GM20431 (cell line): ENCODE results near the gene MPPE1.

Experiments used
- in situ Hi-C: fragments of 300-500 bp; cut with MseI, MboI; formaldehyde crosslinking; loops from one replicate; pipeline ENCODE4 v1.15.0; 2020; ENCODE audit warnings: low sequenced_read_pairs; ENCODE audit not compliant: unreplicated experiment

MPPE1 gene

DNA sequence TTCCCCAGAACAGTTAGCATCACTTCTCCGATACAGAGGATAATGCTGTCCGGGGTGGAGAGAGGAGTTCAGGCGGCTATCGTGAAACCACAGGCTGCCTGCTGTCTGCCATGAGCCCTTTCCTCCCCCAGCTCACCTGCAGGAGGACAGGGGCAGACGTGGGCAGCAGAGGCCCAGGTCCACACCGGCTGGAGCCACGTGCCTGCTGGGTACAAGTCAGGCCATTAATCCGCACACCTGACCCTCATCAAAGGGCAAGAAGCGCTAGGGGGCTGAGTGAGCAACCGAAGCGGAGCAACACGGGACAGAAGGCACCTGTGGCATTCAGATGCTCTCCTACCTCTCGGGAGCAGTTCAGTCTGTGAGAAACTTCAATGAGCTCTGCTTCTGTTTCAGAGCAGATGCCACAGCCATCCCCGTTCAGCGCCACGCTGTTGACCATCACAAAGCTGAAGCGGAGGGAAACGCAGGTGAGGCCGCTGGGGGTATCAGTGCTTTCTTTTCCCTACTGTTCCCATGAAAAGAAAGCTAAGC lies 21.5 kb downstream of the MPPE1 start:
- in situ Hi-C loops, result no loop called here

DNA sequence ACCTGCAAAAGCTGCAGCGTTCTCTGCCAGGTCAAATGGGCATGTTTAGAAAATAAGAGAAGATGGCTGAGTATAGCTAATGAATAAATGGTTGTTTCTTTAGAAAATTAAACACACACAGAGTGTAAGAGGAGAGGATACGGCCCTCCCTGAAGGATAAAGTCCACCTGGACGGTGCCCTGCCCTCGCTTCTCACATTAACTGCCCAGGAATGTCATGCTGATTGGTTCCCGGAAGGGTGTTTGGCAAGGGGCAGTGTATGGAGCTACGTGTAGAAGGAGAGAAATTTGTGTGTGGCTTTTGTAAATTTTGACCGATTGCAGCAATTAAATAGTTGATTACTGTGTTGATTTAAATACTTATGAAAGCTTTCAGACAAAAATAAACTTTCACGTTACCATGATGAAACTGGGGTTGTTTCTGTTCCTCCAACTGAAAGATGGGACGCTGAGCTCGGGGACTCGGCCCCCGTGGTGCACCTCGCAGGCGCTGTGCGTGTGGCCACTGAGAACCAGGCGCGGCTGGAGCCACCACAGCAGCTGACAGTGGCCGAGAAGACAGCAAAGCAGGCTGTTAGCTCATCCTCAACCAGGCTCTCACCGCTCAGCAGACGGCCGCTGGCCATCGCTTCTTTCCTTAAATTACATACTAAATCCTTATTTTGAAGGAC lies 22.7 kb downstream of the MPPE1 start:
- in situ Hi-C loops, result no loop called here

DNA sequence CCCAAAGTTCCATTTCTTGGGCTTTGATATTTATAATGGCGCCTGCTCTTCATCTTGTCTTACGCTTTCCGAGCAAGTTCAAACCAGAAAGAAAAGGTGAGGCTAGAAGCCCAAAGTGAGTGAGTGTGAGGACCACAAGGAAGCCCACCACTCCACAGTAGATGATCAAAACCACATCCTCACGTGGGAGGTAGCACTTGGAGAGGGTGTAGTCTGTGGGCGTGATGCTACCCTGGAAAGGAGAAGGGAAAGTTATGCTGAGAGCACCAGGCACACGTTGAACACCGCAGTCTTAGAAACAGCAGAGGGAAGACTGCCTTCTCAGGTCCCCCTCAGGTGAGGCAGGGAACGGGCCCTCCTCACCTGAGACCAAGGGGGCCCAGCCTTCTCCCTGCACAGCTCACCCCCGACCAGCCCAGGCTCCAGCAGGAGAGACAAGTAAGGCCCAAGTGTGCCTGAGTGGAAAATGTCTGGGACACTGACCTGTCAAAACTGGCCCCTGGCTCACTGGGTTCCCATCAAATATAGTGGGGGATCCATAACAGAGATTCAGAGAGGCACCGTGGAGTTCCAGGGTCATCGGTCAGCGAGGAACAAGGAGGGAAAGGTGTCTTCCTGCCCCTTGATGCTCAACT lies 23.6 kb downstream of the MPPE1 start:
- in situ Hi-C loops, result no loop called here

DNA sequence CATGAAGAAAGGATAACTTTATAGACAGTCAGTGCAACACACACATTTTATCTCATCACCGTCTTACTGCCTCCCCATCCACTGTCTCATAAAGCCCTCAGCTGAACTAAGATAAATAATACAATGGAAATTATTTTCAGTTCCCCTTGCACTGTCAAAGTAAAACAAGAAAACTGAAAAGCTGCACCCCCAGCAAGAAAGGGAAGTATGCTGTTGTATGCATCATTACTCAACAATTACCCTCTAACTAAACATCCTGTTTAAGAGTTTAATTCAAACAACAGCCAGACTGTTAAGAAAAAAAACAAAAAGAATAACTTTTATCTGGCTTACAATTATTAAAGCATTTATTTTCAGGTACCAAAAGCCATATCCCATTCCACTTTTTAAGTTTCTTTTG lies 25.0 kb downstream of the MPPE1 start:
- in situ Hi-C loops, result no loop called here

DNA sequence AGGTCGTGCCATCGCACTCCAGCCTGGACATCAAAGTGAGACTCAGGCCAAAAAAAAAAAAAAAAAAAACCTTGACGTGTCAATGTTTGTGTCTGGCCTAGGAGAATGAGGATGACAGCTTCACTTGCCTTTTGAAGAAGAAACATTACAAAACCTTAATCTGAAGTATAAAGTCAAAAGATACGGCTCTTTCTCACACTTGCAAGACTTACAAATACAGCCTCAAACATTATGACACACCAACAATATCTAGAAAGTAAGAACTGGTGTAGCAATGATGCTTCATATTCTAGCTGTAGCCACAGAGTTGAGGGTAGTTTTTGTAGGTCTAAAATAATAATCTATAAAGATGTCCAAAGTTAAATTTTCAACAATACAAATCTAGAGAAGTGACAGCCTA lies 25.5 kb downstream of the MPPE1 start:
- in situ Hi-C loops, result no loop called here

DNA sequence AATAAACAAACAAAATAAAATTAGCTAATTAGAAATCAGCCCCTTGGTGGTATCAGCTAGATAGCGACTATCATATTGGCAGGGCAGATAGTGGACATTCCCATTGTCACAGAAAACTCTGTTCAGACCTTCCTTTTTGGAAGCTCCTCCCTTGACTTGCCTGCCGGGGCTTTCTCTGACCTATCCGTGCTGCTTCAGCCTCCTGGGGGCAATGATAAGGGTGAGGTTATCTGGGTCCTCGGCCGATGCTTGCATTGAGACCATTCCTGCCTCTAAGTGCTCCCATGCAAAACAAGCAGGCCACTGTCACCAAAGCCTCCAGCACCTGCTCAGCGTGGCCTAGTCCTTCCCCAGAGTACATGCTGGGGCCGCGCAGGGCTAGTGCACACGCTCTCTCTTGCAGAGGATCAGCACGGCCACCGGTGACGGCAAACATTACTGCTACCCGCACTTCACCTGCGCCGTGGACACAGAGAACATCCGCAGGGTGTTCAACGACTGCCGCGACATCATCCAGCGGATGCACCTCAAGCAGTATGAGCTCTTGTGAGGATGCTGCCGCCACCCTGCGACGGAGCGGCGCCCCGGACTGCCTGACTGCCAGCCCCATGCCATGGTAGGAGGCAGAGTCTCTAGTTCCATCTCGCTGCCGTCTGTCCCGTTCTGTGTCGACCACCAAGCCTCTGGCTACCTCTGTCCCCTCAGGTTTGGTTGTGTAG lies 27.4 kb downstream of the MPPE1 start:
- in situ Hi-C loops, result no loop called here

DNA sequence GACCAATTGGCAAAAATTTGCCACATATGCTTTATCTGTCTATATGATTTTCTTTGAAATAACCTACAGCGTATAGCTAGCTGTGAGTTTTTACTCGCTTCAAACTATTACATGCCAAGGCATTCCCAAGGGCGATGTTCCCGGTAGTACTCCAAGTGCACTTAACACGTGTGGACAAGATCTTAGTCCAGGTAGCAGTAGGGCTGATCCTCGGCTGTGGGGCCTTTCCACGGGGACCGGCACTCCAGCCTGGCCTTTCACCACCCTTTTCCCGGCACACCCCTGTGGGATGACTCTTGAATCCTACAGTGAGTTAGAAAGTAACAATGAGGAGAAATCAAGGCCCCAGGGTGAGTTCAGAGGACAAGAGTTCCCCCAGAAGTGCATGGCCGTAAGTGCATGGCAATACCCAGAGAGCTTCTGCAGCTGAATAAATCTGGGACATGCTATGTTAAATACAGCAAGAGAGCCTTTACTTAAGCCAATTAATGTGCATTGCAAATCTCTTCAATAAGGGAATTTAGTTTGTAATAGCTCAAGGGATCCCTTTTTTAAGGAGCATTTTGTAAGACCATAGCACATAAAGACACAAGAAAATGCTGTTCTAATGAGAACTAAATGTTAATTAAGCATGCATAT lies 30.5 kb downstream of the MPPE1 start:
- in situ Hi-C loops, result no loop called here

DNA sequence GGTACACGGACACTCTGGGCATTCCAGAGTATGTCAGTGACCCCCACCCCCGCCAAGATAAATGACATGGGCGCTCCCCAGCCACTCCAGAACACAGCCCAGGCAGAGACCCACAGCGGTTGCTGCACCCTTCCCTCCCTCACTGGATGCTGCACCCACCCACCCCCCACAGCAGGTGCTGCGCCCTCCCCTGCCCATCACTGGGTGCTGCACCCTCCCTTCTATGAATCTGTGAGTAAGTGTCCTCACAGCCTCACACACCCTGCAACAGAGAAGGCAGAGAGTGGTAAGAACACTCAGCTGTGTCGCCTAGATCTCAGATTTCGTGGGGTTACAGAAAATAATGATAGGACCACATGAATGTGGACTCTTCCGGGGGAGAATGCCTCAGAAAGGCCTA lies 33.4 kb downstream of the MPPE1 start:
- in situ Hi-C loops, result no loop called here

DNA sequence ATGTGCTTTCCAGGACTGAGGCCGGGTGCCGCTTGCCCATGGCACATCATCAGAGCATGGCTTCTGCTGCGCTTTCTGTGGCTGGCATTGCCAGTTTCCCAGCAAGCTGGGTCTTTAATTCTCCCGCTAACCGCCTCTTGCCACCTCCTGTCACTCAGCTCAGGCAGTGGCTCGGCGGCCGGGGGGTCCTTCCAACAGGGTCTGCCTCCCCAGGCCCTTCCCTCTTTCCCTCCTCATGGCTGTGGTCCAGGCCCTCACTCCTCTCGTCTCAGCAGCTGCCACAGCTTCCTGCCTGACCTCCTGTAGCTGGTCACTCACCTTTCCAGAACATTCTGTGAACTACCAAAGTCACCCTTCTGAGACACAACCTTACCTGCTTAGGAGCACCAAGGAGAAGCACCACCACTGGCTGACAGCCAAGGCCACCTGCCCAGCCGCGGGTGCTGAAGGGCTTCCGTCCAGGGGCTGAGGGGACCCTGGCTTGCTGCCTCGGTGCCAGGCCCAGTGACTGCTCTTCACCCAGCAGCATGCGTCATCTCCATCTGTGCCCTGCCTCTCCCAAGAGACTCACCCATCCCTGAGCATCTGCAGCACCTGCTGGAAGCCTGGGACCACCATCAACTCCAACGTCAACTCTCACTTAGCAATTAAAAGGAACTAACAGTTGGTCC lies 34.3 kb downstream of the MPPE1 start:
- in situ Hi-C loops, result no loop called here

DNA sequence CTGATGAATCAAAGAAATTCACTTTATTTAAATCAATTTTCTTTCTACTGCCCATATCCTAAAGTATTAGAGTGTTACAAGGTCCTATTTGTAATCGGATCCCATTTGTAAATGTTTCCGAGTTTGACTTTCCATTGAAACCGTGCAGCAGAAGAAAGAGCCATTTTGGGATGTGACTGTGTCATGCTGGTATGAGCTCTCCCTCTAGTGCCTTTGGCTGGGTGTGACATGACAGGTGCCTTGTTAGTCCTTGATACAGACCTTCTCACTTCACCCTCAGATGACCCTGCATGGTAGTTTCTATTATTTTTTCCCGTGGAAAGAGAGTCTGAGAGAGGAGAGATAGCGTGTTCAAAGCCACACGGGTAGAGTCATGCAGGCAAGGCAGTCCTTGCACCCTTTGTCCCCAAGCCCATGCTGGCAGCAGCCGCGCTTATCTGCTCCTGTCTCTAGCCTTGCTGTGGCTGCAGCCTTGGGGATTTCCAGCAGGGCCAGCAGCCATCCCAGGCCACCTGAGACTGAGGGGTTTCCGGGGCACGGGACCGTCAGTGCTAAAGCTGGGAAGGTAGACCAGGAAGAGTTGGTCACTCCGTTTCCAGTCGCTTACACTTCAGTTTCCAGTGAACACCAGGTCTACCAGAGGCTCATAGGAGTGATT lies 35.5 kb downstream of the MPPE1 start:
- in situ Hi-C loops, result no loop called here

DNA sequence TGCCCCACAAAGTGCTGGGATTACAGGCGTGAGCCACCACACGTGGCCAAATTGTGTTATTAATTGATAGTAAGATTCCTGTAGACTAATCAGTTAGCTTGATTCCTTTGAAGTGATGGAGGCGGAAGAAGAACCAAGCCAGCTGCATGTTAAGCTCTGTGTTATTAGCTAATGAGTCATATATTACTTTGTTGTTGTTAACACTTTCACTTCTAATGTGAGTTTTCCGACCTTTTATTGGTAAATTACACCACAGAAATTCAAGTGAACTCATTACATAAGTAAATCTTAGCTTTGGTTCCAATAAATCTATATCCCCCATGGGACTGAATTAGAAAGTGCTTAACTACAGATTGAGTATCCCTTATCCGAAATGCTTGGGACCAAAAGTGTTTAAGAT lies 36.6 kb downstream of the MPPE1 start:
- in situ Hi-C loops, result no loop called here

DNA sequence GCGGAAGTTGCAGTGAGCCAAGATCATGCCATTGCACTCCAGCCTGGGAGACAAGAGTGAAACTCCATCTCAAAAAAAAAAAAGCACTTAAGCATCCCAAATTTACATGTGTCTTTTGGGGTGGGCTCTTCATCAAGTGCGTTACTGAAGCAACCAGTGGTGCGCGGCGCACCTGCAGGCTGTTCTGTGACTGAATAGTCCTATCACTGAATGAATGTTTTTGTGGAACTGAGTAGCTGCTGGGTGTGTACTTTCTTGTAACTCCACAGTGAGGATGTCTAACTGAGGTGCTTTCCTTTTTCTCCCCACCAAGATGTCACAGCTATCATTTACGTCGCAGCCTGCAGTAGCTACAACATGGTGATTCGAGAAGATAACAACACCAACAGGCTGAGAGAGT lies 39.9 kb downstream of the MPPE1 start:
- in situ Hi-C loops, result no loop called here

DNA sequence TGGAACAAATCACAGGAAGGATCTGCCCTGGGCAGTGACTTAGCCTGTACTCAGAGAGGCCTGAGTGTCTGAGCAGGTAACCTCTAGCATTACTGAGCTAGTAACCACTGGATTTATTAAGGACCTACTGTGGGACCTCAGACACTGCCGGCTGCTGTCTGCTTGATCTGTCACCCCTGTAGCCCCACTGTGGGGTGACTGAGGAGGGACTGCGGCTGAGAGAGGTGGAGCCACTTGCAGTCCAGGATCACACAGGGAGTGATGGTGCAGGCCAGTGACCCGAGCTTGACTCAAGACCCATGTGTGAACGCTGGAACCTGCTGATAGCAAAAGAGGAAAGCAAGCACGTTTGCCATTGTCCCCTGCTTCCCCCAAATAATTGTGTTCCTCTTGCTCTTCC lies 41.4 kb downstream of the MPPE1 start:
- in situ Hi-C loops, result no loop called here

DNA sequence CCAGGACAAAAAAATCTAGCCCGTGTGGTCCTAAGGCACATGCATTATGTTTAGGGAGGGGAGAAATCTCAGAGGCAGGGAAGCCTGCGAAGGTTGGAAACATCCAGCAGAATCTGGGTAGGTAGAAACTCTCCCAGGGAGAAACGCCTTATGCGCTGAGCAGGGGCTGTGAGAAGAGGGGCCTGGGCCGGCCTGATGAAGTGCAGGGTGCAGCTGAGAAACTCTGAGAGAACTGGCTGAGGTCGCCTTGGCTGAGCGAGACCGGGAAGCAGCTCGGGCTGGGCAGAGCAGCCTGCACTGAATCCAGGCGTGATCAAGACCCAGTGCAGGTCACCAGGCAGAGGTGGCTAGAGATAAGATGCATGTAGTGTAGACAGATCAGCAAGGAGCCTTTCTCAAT lies 41.8 kb downstream of the MPPE1 start:
- in situ Hi-C loops, result no loop called here

DNA sequence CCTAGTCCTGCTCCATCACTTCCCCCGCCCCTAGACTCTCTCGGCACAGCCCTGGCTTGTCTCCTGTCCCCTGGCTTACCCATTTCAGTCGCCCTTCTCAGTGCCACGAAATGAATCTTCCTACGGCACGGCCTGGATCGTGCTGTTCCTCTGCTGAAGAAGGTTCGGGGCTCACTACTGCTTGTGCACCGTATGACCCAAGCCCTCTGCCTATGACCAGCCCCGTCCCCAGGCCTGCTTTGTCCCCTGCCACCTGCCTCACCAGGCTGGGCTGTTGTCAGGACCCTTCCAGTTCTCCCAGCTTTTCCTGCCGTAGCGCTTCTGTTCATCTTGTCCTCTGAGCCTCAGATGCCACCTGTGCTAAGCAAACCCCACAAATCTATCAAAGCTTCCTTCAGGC lies 43.0 kb downstream of the MPPE1 start:
- in situ Hi-C loops, result no loop called here

DNA sequence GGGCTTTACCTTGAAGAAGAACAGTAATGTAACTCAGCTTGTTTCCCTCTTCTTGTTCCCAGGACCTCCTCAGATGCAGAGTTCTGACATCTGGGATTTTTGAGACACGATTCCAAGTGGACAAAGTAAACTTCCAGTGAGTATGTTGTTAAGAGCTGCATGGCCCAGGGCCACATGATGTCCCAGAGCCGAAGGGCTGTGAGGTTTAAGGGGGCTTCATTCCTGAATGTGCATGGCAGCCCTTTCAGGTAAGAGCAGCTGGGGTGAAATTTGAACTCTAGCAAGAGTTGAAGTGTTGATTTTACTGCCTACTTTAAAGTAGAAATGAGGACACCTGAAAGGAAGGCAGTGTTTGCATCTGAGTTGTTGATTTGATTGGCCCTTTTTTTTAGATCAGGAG lies 43.6 kb downstream of the MPPE1 start:
- in situ Hi-C loops, result no loop called here

DNA sequence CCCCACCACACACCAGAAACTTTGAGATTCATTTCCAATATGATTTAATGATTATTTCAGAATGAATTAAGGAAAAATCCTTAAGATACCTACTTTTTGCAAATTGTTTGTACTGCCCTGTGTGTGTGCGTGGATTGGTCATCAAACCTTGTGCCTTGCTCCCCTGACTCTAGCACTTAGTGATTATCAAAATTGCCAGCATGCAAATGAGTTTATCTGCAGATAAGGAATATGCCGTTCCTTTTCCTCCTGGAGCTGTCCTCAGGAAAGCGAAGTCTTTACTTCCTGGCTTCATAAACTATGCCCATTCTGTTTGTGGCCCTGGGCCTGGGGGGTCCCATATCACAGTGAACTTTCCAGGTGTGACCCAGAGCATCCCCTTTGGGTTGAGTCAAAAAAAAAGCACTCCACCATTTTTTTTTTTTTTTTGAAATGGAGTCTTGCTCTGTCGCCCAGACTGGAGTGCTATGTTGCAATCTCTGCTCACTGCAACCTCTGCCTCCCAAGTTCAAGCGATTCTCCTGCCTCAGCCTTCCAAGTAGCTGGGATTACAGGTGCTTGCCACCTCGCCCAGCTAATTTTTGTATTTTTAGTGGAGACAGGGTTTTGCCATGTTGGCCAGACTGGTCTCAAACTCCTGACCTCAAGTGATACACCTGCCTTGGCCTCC lies 45.5 kb downstream of the MPPE1 start:
- in situ Hi-C loops, result no loop called here

DNA sequence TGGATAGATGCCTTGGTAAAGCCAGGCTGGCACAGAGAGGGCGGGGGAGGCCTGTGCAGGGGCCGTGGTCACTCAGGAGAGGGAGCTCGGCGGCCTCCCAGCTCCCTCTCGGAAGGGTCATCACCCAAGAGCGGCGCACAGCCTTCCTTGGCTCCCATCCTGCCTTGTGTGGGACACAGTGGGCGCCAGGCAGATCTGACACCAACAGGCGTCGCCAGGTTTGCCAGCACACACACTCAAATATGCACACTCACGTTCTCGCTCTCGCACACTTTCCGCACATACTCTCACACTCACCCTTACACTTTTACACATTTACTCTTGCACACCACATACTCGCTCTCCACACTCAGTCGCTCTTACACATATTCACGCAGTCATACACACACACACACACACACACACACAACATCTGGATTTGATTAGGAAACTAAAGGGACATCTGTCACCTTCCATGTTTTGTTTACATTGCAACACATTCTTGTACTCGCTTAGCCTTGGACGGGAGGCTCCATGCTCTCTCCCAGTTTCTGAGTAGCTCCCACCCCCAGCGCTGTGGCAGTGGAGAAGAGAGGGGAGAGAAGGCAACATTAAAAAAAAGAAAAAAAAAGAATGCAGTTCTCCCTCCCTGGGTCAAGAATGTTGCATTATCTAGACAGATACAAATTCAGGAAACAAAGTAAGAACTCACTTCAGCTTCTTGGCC lies 46.4 kb downstream of the MPPE1 start:
- in situ Hi-C loops, result no loop called here
